ENCODE results near the gene ANGEL2. TPM values are rescaled to one million over a fixed set of nuclear protein-coding genes. Genes with fewer than 3 reads are reported as not detected.
A peak's percentile ranks its signal among the peaks of the same experiment; 100 is the strongest.

Gene ANGEL2
- total and polyA plus RNA-seq, 2 of the 13 experiments (the other 11 are each of a cell fraction or from before 2014, with no cell fraction given), result 12.3 to 25.4 TPM

DNA sequence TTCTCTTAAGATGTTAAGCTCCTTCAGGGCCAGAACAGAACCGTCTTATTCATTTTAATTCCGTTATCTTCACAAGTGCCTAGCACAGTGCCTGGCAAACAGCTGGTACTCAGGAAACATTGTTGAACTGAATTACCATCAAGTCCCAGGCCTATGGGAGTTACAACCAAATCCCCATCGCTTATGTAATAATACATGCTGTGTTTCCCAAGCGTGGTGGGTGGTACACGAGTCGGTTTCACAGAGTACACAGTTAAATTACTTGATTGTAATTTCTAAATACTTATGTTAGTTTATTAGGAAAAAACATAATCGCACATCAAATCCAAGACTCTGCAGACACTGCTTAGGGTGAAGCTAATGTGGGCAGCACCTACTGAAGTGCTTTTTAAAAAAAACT, 1.0 kb downstream of the ANGEL2 start:
- no peak overlapping the region for H2AFZ ChIP-seq (ENCODE audit: low read length)
- H3K27ac ChIP-seq (ENCODE audit: extremely low read length, insufficient read depth, low read length), result peak overlapping the region; percentile 89
- peak overlapping the region; percentile 78 for H3K4me2 ChIP-seq (ENCODE audit: low read depth, low read length)
- no peak for FAIRE-seq
- peak overlapping the region; percentile 84 for H3K9ac ChIP-seq (ENCODE audit: insufficient read depth, low read depth, low read length)
- no TSS peak for BruUV-seq (replicated peaks)
- intact Hi-C loops (cut with micrococcal nuclease; ENCODE audit: unreplicated experiment), result loop anchor here (5.0 kb wide), 1 partner anchor 38 kb away; the partner anchor contains the start of gene RPS6KC1
- peak; percentile 16 for DNase-seq (ENCODE audit: low spot score)
- in situ Hi-C loops (cut with HindIII; ENCODE audit: extremely low pct_ligation_motif_present, low pct_unique_long_range_greater_than_20kb), result no loop called here
- WGBS (ENCODE audit: low lambda C conversion rate), result 13% methylated on average over 7 of the region's 7 CpGs
- no peak for ATAC-seq
- no peaks in the 10 kb centered on the region; a peak in 1 of 5 replicates for H3K27me3 ChIP-seq (ENCODE audit: control insufficient read depth in 1 of 2, insufficient read depth in 2 of 2, low read length in 2 of 2)
- H4K20me1 ChIP-seq (ENCODE audit: insufficient read depth, low read length), result no peaks in the 10 kb centered on the region
- H3K4me3 ChIP-seq (replicated peaks in 1 of 3; ENCODE audit: insufficient read depth in 1 of 3, low read depth in 2 of 3, low read length in 3 of 3), result peak overlapping the region; percentile 62 to 94 (median 91)
- no peaks in the 10 kb centered on the region for H3K9me3 ChIP-seq (ENCODE audit: low read length)
- ChIA-PET POLR2A (interaction anchor here (1.4 kb wide), 1 partner anchor 36 kb away, joined by 3 read pairs; the partner anchor contains the start of gene RPS6KC1), CTCF (ENCODE audit: low intra/inter-chr PET ratio, low total read pairs) (no interaction called here)
- peaks cover 32% of the 10 kb centered on the region for H3K4me1 ChIP-seq (ENCODE audit: insufficient read depth, low read length)
- H3K79me2 ChIP-seq (ENCODE audit: insufficient read depth, low read length), result peaks cover 29% of the 10 kb centered on the region
- H3K36me3 ChIP-seq (replicated peaks in 1 of 2; ENCODE audit: control insufficient read depth in 1 of 2, insufficient read depth in 2 of 2, low read length in 2 of 2), result peaks cover 3 to 19% of the 10 kb centered on the region in 2 experiments; a peak in 3 of 5 replicates
- TF ChIP-seq FOXK2 (IDR thresholded peaks at IDR 0.05) (no peak), GFI1 (CRISPR knock-in tag; IDR thresholded peaks at IDR 0.05; ENCODE audit: borderline replicate concordance) (no peak), NFKBIZ (CRISPR knock-in tag; IDR thresholded peaks at IDR 0.05) (no peak), JUND (CRISPR knock-in tag; IDR thresholded peaks at IDR 0.05) (no peak), ARNT (IDR thresholded peaks at IDR 0.05) (no peak), ZSCAN9 (CRISPR knock-in tag; IDR thresholded peaks at IDR 0.05; ENCODE audit: borderline replicate concordance) (no peak), NCOA1 (CRISPR knock-in tag; IDR thresholded peaks at IDR 0.05) (no peak), ZNF335 (CRISPR knock-in tag; IDR thresholded peaks at IDR 0.05) (no peak)
- TF ChIP-seq, protein P1, sequence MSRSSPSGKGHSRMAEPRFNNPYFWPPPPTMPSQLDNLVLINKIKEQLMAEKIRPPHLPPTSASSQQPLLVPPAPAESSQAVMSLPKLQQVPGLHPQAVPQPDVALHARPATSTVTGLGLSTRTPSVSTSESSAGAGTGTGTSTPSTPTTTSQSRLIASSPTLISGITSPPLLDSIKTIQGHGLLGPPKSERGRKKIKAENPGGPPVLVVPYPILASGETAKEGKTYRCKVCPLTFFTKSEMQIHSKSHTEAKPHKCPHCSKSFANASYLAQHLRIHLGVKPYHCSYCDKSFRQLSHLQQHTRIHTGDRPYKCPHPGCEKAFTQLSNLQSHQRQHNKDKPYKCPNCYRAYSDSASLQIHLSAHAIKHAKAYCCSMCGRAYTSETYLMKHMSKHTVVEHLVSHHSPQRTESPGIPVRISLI (CRISPR knock-in tag; IDR thresholded peaks at IDR 0.05; ENCODE audit: borderline replicate concordance), result no peak
- TF ChIP-seq, protein P2, sequence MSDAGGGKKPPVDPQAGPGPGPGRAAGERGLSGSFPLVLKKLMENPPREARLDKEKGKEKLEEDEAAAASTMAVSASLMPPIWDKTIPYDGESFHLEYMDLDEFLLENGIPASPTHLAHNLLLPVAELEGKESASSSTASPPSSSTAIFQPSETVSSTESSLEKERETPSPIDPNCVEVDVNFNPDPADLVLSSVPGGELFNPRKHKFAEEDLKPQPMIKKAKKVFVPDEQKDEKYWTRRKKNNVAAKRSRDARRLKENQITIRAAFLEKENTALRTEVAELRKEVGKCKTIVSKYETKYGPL (CRISPR knock-in tag; IDR thresholded peaks at IDR 0.05), result no peak
- TF ChIP-seq, protein P3, sequence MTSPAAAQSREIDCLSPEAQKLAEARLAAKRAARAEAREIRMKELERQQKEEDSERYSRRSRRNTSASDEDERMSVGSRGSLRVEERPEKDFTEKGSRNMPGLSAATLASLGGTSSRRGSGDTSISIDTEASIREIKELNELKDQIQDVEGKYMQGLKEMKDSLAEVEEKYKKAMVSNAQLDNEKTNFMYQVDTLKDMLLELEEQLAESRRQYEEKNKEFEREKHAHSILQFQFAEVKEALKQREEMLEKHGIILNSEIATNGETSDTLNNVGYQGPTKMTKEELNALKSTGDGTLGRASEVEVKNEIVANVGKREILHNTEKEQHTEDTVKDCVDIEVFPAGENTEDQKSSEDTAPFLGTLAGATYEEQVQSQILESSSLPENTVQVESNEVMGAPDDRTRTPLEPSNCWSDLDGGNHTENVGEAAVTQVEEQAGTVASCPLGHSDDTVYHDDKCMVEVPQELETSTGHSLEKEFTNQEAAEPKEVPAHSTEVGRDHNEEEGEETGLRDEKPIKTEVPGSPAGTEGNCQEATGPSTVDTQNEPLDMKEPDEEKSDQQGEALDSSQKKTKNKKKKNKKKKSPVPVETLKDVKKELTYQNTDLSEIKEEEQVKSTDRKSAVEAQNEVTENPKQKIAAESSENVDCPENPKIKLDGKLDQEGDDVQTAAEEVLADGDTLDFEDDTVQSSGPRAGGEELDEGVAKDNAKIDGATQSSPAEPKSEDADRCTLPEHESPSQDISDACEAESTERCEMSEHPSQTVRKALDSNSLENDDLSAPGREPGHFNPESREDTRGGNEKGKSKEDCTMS (CRISPR knock-in tag; conservative IDR thresholded peaks at IDR 0.05), result no peak
- TF ChIP-seq, protein P4, sequence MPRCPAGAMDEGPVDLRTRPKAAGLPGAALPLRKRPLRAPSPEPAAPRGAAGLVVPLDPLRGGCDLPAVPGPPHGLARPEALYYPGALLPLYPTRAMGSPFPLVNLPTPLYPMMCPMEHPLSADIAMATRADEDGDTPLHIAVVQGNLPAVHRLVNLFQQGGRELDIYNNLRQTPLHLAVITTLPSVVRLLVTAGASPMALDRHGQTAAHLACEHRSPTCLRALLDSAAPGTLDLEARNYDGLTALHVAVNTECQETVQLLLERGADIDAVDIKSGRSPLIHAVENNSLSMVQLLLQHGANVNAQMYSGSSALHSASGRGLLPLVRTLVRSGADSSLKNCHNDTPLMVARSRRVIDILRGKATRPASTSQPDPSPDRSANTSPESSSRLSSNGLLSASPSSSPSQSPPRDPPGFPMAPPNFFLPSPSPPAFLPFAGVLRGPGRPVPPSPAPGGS (CRISPR knock-in tag; IDR thresholded peaks at IDR 0.05), result no peak
- TF ChIP-seq, protein P5, sequence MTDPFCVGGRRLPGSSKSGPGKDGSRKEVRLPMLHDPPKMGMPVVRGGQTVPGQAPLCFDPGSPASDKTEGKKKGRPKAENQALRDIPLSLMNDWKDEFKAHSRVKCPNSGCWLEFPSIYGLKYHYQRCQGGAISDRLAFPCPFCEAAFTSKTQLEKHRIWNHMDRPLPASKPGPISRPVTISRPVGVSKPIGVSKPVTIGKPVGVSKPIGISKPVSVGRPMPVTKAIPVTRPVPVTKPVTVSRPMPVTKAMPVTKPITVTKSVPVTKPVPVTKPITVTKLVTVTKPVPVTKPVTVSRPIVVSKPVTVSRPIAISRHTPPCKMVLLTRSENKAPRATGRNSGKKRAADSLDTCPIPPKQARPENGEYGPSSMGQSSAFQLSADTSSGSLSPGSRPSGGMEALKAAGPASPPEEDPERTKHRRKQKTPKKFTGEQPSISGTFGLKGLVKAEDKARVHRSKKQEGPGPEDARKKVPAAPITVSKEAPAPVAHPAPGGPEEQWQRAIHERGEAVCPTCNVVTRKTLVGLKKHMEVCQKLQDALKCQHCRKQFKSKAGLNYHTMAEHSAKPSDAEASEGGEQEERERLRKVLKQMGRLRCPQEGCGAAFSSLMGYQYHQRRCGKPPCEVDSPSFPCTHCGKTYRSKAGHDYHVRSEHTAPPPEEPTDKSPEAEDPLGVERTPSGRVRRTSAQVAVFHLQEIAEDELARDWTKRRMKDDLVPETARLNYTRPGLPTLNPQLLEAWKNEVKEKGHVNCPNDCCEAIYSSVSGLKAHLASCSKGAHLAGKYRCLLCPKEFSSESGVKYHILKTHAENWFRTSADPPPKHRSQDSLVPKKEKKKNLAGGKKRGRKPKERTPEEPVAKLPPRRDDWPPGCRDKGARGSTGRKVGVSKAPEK (CRISPR knock-in tag; IDR thresholded peaks at IDR 0.05; ENCODE audit: borderline replicate concordance), result no peak
- TF ChIP-seq, protein P6, sequence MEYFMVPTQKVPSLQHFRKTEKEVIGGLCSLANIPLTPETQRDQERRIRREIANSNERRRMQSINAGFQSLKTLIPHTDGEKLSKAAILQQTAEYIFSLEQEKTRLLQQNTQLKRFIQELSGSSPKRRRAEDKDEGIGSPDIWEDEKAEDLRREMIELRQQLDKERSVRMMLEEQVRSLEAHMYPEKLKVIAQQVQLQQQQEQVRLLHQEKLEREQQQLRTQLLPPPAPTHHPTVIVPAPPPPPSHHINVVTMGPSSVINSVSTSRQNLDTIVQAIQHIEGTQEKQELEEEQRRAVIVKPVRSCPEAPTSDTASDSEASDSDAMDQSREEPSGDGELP (IDR thresholded peaks at IDR 0.05; ENCODE audit: borderline replicate concordance, low read depth), result peak; percentile 44; the same call in 1 of the 2 replicates

Measured in HepG2 (cell line).